Fibroblast of lung (primary cell): ENCODE measurements around the gene C8B. TPM values are rescaled to one million over a fixed set of nuclear protein-coding genes. Genes with fewer than 3 reads are reported as not detected.

Source experiments
- DNase-seq, 2 donors: peaks; one replicate each; pipeline versions ENCODE4 v3.0.0 to v3.0.0-alpha.2; 2010; ENCODE audit warnings: low read depth in 2 of 2
- H2AFZ ChIP-seq: 2 replicates; pipeline ENCODE4 v1.5.1; 2012; ENCODE audit warnings: low read length, control low read depth, inconsistent platforms
- H3K27ac ChIP-seq: 2 replicates; pipeline ENCODE4 v1.5.1; 2011; ENCODE audit warnings: low read length, control low read depth; ENCODE audit not compliant: insufficient read depth
- H3K27me3 ChIP-seq: 2 replicates; pipeline ENCODE4 v1.5.1; 2011; ENCODE audit warnings: mild to moderate bottlenecking, low read length; ENCODE audit not compliant: control insufficient read depth, insufficient read depth
- H3K36me3 ChIP-seq: 2 replicates; pipeline ENCODE4 v1.5.1; 2011; ENCODE audit warnings: low read length; ENCODE audit not compliant: control insufficient read depth, insufficient read depth
- H3K4me1 ChIP-seq: 2 replicates; pipeline ENCODE4 v1.5.1; 2011; ENCODE audit warnings: low read length; ENCODE audit not compliant: control insufficient read depth, insufficient read depth; ENCODE audit errors: extremely low read depth
- H3K4me2 ChIP-seq: 2 replicates; pipeline ENCODE4 v1.5.1; 2011; ENCODE audit warnings: low read length, control low read depth; ENCODE audit not compliant: insufficient read depth; ENCODE audit errors: extremely low read depth
- H3K4me3 ChIP-seq, 4 experiments: fragments of 200-600 bp in 1 of 4; sonication (generic) in 1 of 4; replicated peaks in 1 of 4; 2 replicates each; pipeline ENCODE4 v1.5.1; 2011 to 2016; ENCODE audit warnings: low read length in 4 of 4, low read depth in 3 of 4, mild to moderate bottlenecking in 3 of 4, control low read depth in 2 of 4, inconsistent platforms in 1 of 4, mixed read lengths in 1 of 4; ENCODE audit not compliant: insufficient read depth in 1 of 4; ENCODE audit errors: control extremely low read depth in 1 of 4
- H3K79me2 ChIP-seq: 2 replicates; pipeline ENCODE4 v1.5.1; 2012; ENCODE audit warnings: mild to moderate bottlenecking, low read length, inconsistent platforms; ENCODE audit not compliant: control insufficient read depth, insufficient read depth
- H3K9ac ChIP-seq: 2 replicates; pipeline ENCODE4 v1.5.1; 2011; ENCODE audit warnings: mild to moderate bottlenecking, low read length, control low read depth; ENCODE audit not compliant: insufficient read depth
- H3K9me3 ChIP-seq: 2 replicates; pipeline ENCODE4 v1.5.1; 2012; ENCODE audit warnings: low read depth, low read length; ENCODE audit not compliant: control insufficient read depth, insufficient read depth
- H4K20me1 ChIP-seq: 2 replicates; pipeline ENCODE4 v1.5.1; 2011; ENCODE audit warnings: low read length; ENCODE audit not compliant: control insufficient read depth, insufficient read depth; ENCODE audit errors: extremely low read depth
- EZH2 ChIP-seq: IDR thresholded peaks from 2 replicates; pipeline ENCODE4 v1.5.1; 2012; ENCODE audit warnings: low read length, control low read depth, mild to moderate bottlenecking; ENCODE audit errors: missing control alignments
- polyA plus RNA-seq, 2 donors: library from polyadenylated mRNA; depleted of rRNA in 1 of 2; stranded (reverse) in 1 of 2; unstranded in 1 of 2; fragments of >200 nt; gene quantifications; 2 replicates each; pipeline ENCODE4 v1.2.1, GENCODE V29; 2011 to 2012; ENCODE audit warnings: missing spikeins in 1 of 2
- total RNA-seq: library from RNA; depleted of rRNA; stranded (reverse); fragments of >200 nt; gene quantifications from 2 replicates; pipeline ENCODE4 v1.2.1, GENCODE V29; 2014
- TF ChIP-seq, protein P1 (sequence below), 2 donors: IDR thresholded peaks in 1 of 2; conservative IDR thresholded peaks in 1 of 2; 1 replicate in 1 of 2; 2 replicates in 1 of 2; pipeline ENCODE4 v1.5.1; 2011 to 2012; ENCODE audit warnings: low read length in 2 of 2, control low read depth in 1 of 2, inconsistent platforms in 1 of 2, low read depth in 1 of 2, mild to moderate bottlenecking in 1 of 2

Gene C8B
- total and polyA plus RNA-seq, 2 donors (not counting 1 experiment from before 2014, with no cell fraction given), result not detected

GRCh38 chr1:56953386-56953785 is 12.4 kb downstream of the C8B start:
- no peaks in the 10 kb centered on the region for H3K9me3 ChIP-seq
- no peak for TF ChIP-seq EZH2
- TF ChIP-seq, protein P1, sequence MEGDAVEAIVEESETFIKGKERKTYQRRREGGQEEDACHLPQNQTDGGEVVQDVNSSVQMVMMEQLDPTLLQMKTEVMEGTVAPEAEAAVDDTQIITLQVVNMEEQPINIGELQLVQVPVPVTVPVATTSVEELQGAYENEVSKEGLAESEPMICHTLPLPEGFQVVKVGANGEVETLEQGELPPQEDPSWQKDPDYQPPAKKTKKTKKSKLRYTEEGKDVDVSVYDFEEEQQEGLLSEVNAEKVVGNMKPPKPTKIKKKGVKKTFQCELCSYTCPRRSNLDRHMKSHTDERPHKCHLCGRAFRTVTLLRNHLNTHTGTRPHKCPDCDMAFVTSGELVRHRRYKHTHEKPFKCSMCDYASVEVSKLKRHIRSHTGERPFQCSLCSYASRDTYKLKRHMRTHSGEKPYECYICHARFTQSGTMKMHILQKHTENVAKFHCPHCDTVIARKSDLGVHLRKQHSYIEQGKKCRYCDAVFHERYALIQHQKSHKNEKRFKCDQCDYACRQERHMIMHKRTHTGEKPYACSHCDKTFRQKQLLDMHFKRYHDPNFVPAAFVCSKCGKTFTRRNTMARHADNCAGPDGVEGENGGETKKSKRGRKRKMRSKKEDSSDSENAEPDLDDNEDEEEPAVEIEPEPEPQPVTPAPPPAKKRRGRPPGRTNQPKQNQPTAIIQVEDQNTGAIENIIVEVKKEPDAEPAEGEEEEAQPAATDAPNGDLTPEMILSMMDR (conservative IDR thresholded peaks at IDR 0.05 in 1 of 2, IDR thresholded peaks at IDR 0.05 in 1 of 2; ENCODE audit: low read depth in 1 of 2, low read length in 2 of 2), result no peak
- no peak for DNase-seq

GRCh38 chr1:56952501-56952900 is 13.3 kb downstream of the C8B start:
- no peaks in the 10 kb centered on the region for H3K36me3 ChIP-seq
- H2AFZ ChIP-seq, result no peak overlapping the region
- H3K27ac ChIP-seq, result no peak overlapping the region
- no peak overlapping the region for H3K4me2 ChIP-seq
- TF ChIP-seq, protein P1 (conservative IDR thresholded peaks at IDR 0.05 in 1 of 2, IDR thresholded peaks at IDR 0.05 in 1 of 2; ENCODE audit: low read depth in 1 of 2, low read length in 2 of 2), result no peak
- TF ChIP-seq EZH2, result no peak
- DNase-seq, result no peak
- H4K20me1 ChIP-seq, result no peaks in the 10 kb centered on the region
- no peak overlapping the region for H3K4me3 ChIP-seq
- H3K9me3 ChIP-seq, result no peaks in the 10 kb centered on the region
- no peaks in the 10 kb centered on the region for H3K27me3 ChIP-seq
- no peak overlapping the region for H3K9ac ChIP-seq
- no peaks in the 10 kb centered on the region for H3K79me2 ChIP-seq
- peaks cover 3% of the 10 kb centered on the region for H3K4me1 ChIP-seq

More at GRCh38 chr1:56953386-56953785, 12.4 kb downstream of the C8B start:
- Histone ChIP-seq H3K4me3 (no peak overlapping the region), H2AFZ (no peak overlapping the region), H3K79me2 (no peaks in the 10 kb centered on the region), H3K4me2 (no peak overlapping the region), H4K20me1 (no peaks in the 10 kb centered on the region), H3K36me3 (no peaks in the 10 kb centered on the region), H3K27me3 (no peaks in the 10 kb centered on the region), H3K9ac (no peak overlapping the region), H3K4me1 (peaks cover 1% of the 10 kb centered on the region), H3K27ac (no peak overlapping the region)

DNA sequence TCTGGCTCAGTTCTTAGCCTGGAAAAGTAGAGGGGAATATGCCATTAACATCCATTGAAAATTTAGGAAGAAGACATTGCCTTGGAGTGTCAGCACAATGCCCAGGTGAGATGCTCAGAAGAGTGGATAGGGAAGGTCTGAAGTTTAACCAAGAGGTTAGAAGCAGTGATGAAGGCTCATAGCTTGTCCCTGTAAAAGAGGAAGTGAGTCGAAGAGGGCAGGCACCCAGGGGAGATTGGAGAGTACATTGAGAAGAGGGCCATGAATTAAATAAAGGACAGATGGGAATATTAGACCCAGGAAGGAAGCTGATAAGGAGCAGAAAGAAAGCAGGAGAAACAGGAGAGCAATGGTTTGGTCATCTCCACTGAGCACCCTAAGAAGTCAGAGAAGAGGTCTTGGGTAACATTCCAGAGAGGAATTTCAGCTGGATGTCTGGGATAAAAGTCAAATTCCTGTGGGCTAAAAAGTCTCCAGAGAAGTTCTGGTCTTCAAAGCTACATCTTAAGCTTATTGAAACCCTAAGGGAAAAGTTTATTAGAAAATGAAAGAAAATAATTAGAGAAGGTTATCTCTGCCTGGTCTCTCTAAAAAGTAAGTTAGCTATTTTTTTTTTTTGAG is 17.3 kb downstream of the C8B start:
- H3K27ac ChIP-seq, result no peak overlapping the region
- H3K27me3 ChIP-seq, result no peaks in the 10 kb centered on the region
- no peaks in the 10 kb centered on the region for H3K36me3 ChIP-seq
- H3K4me1 ChIP-seq, result peaks cover 3% of the 10 kb centered on the region
- no peak overlapping the region for H3K4me2 ChIP-seq
- peak; percentile 3 to 49 for DNase-seq
- H4K20me1 ChIP-seq, result no peaks in the 10 kb centered on the region
- no peak overlapping the region for H3K9ac ChIP-seq
- H3K4me3 ChIP-seq, result no peak overlapping the region
- no peaks in the 10 kb centered on the region for H3K79me2 ChIP-seq
- H2AFZ ChIP-seq, result no peak overlapping the region
- no peaks in the 10 kb centered on the region for H3K9me3 ChIP-seq
- TF ChIP-seq, protein P1 (conservative IDR thresholded peaks at IDR 0.05 in 1 of 2, IDR thresholded peaks at IDR 0.05 in 1 of 2; ENCODE audit: low read depth in 1 of 2, low read length in 2 of 2), result no peak
- TF ChIP-seq EZH2, result no peak
